Transverse colon (tissue), 4 donors: ENCODE data around the gene TTYH2.

Source experiments
- EP300 ChIP-seq: sonication (generic); formaldehyde crosslinking; IDR thresholded peaks from one replicate; pipeline ENCODE4 v1.6.1; 2017; ENCODE audit warnings: antibody characterized with exemption, low read depth
- POLR2A ChIP-seq: fragments of 450-650 bp; IDR thresholded peaks from one replicate; pipeline ENCODE4 v1.6.1; 2016; ENCODE audit warnings: antibody characterized with exemption, mild to moderate bottlenecking, moderate library complexity
- POLR2AphosphoS5 ChIP-seq, 3 donors: sonication (generic); formaldehyde crosslinking; IDR thresholded peaks; one replicate each; pipeline ENCODE4 v1.6.1; 2016; ENCODE audit warnings: antibody characterized with exemption in 3 of 3
- TF ChIP-seq, protein P1 (sequence below), 5 experiments: fragments of 200-600 bp in 3 of 5; fragments of 450-650 bp in 2 of 5; sonication (generic) in 3 of 5; IDR thresholded peaks; 1 replicate in 2 of 5; 2 replicates in 3 of 5; pipeline ENCODE4 v1.5.1; 2016 to 2017; ENCODE audit warnings: antibody characterized with exemption in 5 of 5, inconsistent platforms in 3 of 5, mild to moderate bottlenecking in 2 of 5, moderate library complexity in 1 of 5

- TF ChIP-seq, protein P1, sequence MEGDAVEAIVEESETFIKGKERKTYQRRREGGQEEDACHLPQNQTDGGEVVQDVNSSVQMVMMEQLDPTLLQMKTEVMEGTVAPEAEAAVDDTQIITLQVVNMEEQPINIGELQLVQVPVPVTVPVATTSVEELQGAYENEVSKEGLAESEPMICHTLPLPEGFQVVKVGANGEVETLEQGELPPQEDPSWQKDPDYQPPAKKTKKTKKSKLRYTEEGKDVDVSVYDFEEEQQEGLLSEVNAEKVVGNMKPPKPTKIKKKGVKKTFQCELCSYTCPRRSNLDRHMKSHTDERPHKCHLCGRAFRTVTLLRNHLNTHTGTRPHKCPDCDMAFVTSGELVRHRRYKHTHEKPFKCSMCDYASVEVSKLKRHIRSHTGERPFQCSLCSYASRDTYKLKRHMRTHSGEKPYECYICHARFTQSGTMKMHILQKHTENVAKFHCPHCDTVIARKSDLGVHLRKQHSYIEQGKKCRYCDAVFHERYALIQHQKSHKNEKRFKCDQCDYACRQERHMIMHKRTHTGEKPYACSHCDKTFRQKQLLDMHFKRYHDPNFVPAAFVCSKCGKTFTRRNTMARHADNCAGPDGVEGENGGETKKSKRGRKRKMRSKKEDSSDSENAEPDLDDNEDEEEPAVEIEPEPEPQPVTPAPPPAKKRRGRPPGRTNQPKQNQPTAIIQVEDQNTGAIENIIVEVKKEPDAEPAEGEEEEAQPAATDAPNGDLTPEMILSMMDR (IDR thresholded peaks at IDR 0.05), result no peak
- TF ChIP-seq POLR2AphosphoS5 (IDR thresholded peaks at IDR 0.05), result no peak
- no peak for TF ChIP-seq EP300
- no peak for TF ChIP-seq POLR2A
Measured at GRCh38 chr17:74179576-74179975, 33.8 kb upstream of the TTYH2 start.
